Activated CD4-positive, alpha-beta T cell treated with anti-CD3 and anti-CD28 coated beads, Interleukin-2, amount 50 U/mL, for 4 hours (primary cell): ENCODE data around the gene RFX2.
A peak's percentile ranks its signal among the peaks of the same experiment; 100 is the strongest.
"Not testable (repeated sequence)": the region's sequence is repeated elsewhere in the genome, so short reads cannot be mapped to it uniquely, and the experiment has no call there.

ENCODE experiments used
- DNase-seq, 2 experiments: peaks; one replicate each; pipeline ENCODE4 v3.0.0-alpha.2; 2020

The RFX2 gene

GRCh38 chr19:5966941-5967340, 143.4 kb downstream of the RFX2 start:
- no peak for DNase-seq

- no peak for DNase-seq
Measured at GRCh38 chr19:5966215-5966614, 144.1 kb downstream of the RFX2 start.

GRCh38 chr19:5964816-5965565, 145.3 kb downstream of the RFX2 start:
- DNase-seq, result no peak

DNA sequence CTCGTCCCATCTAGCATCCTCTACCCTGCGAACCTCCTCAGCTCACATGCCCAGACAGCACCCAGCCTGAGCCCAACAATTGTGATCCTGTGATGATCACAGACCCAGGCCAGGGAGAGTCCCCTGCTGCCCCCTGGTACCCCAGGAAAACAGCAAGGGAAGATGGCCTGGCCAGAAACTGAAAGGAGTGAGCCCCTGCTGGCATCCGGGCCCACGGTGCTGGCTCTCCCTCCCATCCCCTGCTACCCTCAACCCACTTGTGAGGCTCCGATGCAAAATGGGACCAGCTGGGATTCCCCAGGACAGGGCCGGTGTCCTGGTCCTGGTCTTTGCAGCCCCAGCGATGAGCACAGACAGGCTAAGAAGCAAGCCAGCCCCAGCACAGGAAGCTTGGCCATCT, 146.4 kb downstream of the RFX2 start:
- DNase-seq, result no peak

GRCh38 chr19:5963259-5963658, 147.0 kb downstream of the RFX2 start:
- DNase-seq, result not testable (repeated sequence)

- DNase-seq, result peak; percentile 39 to 52
Measured at GRCh38 chr19:5961969-5962945, 148.0 kb downstream of the RFX2 start.

DNA sequence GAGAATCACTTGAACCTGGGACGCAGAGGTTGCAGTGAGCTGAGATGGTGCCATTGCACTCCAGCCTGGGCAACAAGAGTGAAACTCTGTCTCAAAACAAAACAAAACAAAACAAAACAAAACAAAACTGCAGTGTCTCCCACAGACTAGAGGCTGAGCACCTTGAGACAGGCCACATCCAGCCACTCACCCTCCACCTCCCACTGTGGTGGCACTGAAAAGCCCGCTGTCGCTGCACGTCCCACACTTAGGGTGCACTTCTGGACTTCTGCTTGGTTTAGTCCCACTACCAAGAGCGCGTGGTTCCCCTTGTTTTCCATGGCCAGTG, 148.7 kb downstream of the RFX2 start:
- not testable (repeated sequence) for DNase-seq

- DNase-seq, result no peak
Measured at GRCh38 chr19:5960005-5961001, 150.0 kb downstream of the RFX2 start.

DNA sequence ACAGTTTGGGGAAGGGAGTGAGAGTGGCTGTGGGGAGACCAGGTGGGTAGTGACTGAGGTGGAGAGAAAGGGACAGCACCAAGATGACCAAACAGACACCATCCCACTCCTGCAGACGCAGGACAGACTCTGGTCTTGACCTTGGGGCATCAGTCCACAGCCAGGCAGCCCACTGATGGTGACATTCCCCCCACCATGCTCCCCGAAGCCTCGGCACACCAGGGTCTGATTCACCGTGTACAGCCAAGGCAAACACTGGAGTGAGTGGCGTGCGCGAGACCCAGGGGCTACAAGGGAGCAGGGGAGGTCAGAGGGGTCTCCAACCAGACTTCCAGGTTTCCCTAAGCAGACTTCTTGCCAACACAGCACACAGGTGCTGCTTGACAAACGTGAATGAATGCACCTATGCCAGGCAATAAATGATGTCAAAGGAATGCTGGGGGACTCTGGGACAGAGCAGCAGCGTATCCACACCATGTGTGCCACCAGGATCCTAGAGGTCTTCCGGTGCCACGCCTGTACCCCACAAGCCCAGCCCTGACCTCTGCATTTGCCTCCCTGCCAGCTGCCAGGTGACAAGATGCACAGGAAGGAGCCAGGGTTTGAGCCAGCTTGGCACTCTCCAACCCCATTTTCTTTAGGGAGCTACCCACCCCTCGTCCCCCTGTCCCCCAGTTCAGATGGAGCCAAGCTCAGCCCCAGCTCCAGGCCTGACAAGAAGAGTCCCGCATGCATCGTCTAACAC, 150.9 kb downstream of the RFX2 start:
- no peak for DNase-seq

- no peak for DNase-seq
Measured at GRCh38 chr19:5958851-5959122, 151.5 kb downstream of the RFX2 start.

DNA sequence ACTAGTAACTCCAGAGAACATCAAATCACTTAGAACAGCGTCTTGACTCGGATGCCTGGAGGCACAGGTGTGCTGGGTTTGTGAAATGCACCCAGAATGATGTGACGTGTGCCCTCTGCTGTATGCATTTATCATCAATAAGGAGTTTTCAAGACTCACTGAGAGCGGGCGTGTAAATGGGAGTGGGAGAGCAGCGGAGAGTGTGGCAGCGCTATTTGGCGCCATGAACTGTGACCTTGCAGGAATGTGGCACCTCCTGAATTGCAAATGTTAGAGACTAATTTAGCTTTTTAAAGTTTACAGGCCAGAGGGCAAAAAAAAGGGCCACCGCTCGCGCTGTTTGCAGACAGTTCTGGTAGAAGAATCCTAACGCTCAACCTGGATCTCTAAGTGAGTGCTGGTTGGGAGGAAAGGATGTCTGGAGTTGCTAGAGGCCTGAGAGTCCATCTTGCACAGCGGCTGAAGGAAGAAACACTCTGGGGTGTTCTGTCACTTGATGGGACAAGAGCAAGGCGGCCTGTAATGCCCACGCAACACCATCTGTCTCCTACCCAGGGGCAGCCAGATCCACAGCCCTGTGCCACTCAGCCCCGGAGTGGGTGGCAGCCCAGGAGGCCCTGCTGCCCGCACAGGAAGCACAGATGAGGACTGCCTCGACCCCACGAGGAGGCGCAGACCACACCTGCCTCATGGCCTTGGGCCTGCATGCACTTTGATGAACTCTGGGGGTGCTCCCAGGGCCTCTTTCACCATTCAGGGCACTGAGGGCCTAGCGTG, 152.0 kb downstream of the RFX2 start:
- no peak for DNase-seq

DNA sequence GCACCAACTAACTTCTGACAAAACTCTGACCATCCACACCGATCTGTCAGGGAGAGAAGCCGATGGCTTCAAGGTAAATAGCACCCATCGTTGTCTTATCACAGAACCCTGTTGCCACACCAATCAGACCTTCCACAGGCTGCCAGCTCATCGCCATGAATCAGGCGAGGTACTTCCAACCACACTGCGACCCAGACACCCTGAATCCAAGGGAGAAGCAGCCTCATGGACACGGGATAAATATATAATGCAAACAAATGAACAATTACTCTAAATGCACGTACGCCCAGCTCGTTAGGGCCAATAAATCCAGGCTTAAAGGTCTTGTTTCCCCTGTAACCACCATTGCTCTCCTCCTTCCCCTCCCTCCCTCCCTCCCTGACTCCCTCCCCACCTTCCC, 153.1 kb downstream of the RFX2 start:
- no peak for DNase-seq

- no peak for DNase-seq
Measured at GRCh38 chr19:5956728-5957127, 153.6 kb downstream of the RFX2 start.

DNA sequence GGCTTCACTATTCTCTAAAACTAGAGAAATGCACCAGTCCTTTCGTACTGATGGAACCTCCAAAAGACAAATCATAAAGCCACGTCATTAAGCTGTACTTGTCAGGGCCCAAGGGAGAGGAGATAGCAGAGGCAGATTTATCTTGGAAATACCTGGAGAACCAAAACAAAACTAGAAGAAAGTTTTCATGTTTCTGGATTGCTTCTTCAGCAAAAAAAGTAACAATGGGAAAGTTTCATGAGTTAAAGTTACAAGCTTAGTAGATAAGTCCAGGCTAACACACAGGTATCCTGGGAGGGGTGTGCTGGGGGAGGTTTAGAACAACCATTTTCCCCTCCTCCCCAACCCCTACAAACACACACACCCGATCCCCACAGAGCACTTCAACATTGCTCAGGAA, 154.0 kb downstream of the RFX2 start:
- DNase-seq, result no peak

- DNase-seq, result no peak
Measured at GRCh38 chr19:5955636-5955935, 154.7 kb downstream of the RFX2 start.

DNA sequence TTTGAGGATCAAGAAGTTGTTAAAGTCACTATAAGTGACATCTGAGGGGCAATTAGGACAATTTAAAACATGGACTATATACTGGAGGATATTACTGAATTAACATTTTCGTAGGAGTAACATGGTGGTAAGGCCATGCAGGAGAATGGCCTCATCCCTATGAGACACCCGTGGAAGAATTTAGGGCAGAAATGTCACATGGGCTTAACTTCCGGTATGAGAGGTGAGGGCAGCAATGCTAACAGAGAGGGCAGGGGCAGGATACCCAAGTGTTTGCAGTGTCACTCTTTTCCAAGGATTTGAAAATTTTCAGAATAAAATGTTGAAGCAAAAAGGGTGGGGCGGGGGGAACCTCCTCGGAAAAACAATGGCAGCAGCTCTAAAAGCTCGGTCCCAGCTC, 156.0 kb downstream of the RFX2 start:
- no peak for DNase-seq

DNA sequence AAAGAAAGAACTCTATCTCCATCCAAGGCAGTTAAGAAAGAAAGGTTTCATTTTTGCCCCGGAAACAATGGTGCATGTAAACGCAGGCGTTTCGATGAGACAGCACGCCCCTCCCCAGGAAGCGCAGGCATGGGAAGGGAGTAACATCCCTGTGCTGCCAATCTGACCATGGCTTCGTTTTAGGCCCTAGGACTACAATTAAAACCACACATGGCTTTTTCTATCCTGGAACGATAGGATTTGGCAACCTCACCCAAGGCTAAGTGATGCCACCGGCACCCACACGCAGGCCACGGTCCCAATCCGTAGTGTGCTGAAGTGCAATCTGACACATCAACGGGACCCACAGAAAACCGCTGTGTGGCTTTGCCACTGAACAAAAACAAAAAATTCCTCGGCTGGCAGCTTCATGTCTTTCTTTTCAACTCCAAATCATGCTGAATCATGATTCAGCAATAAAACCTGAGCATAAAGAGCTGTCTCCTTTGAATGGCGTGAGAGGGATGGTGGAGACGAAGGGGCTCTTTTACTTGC, 156.6 kb downstream of the RFX2 start:
- peak; percentile 28 to 29 for DNase-seq

DNA sequence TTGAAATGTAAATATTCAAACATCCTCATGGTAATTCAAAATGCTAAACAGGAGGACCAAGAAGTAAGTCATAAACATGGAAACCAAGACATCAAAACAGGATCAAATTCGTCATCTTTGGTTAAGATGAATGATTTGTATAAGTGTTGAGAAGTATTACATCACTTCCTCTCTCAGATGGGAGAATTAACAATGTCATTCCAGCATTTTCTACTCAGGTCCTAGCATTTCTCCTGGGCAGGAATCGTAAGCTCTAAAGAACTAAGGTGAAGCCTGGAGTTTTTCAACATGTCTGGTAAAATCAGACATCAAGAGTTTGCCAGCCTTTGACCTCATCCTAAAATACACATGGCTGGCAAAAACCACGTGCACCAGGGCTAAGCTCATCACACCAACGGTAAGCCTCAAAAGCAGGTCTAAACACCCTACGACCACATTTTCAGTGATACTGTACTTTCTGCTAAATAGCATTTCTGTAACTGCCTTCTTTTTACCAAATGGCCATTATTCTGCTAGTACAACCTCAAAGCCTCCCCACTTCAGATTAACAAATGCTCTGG, 157.2 kb downstream of the RFX2 start:
- no peak for DNase-seq

- no peak for DNase-seq
Measured at GRCh38 chr19:5952193-5953029, 157.9 kb downstream of the RFX2 start.

- DNase-seq, result no peak
Measured at GRCh38 chr19:5951338-5951861, 158.9 kb downstream of the RFX2 start.
